ENCODE results near the gene NPC1.
A peak's percentile ranks its signal among the peaks of the same experiment; 100 is the strongest.
"Not testable (repeated sequence)": the region's sequence is repeated elsewhere in the genome, so short reads cannot be mapped to it uniquely, and the experiment has no call there.

Gene NPC1

GRCh38 chr18:23515911-23516546 lies 70.3 kb downstream of the NPC1 start:
- peak; percentile 68 for DNase-seq

GRCh38 chr18:23512641-23513040 lies 73.7 kb downstream of the NPC1 start:
- no peak for DNase-seq

- DNase-seq: not testable (repeated sequence)
These were observed 74.1 kb downstream of the NPC1 start for GRCh38 chr18:23512216-23512615.

- not testable (repeated sequence) for DNase-seq
These were observed 75.4 kb downstream of the NPC1 start for GRCh38 chr18:23510923-23511322.

GRCh38 chr18:23506393-23506792 lies 79.9 kb downstream of the NPC1 start:
- no peak for DNase-seq

GRCh38 chr18:23504720-23505119 lies 81.6 kb downstream of the NPC1 start:
- no peak for DNase-seq

- no peak for DNase-seq
These were observed 82.4 kb downstream of the NPC1 start for GRCh38 chr18:23503963-23504344.

- DNase-seq: peak; percentile 99
These were observed 83.0 kb downstream of the NPC1 start, which contains the start of gene RMC1 for GRCh38 chr18:23503038-23503962. RMC1 (plus strand) TSS chr18:23503511; CDS start chr18:23503619, 108 bp downstream.

GRCh38 chr18:23502516-23503037 lies 83.7 kb downstream of the NPC1 start:
- no peak for DNase-seq

GRCh38 chr18:23501626-23502025 lies 84.7 kb downstream of the NPC1 start:
- no peak for DNase-seq

GRCh38 chr18:23499291-23499781 lies 87.0 kb downstream of the NPC1 start:
- no peak for DNase-seq

- DNase-seq: peak; percentile 60
These were observed 87.4 kb downstream of the NPC1 start for GRCh38 chr18:23498877-23499276.

- no peak for DNase-seq
These were observed 88.2 kb downstream of the NPC1 start for GRCh38 chr18:23498117-23498516.

- no peak for DNase-seq
These were observed 90.4 kb downstream of the NPC1 start for GRCh38 chr18:23495723-23496440.

- DNase-seq: no peak
These were observed 91.3 kb downstream of the NPC1 start for GRCh38 chr18:23494992-23495391.

GRCh38 chr18:23493654-23494053 lies 92.7 kb downstream of the NPC1 start:
- DNase-seq: no peak

- not testable (repeated sequence) for DNase-seq
These were observed 96.7 kb downstream of the NPC1 start for GRCh38 chr18:23489586-23489985.

- DNase-seq: peak; percentile 36
These were observed 98.4 kb downstream of the NPC1 start for GRCh38 chr18:23487738-23488570.

- no peak for DNase-seq
These were observed 100.9 kb downstream of the NPC1 start for GRCh38 chr18:23485386-23485785.

- no peak for DNase-seq
These were observed 101.6 kb downstream of the NPC1 start for GRCh38 chr18:23484561-23485182.
